ENCODE measurements around the gene CABLES1.

DNA sequence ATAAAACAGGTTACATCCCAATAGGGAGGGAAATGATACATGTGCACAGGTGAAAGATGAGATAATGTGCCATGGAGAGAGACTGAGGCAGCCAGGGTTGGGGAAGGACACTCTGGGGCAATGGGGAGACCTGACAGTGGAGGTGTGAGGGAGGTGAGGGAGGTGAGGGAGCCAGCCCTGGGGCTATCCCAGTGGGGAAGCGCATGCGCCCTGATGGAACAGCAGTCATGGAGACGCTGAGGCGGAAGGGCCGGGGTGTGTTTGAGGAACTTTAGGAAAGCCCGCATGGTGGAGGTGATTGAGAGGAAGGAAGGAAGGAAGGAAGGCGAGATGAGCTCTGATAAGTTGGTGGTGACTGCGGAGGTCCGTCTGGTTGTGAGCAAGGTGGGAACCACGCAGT, 66.5 kb downstream of the CABLES1 start:
- TF ChIP-seq, protein P1, sequence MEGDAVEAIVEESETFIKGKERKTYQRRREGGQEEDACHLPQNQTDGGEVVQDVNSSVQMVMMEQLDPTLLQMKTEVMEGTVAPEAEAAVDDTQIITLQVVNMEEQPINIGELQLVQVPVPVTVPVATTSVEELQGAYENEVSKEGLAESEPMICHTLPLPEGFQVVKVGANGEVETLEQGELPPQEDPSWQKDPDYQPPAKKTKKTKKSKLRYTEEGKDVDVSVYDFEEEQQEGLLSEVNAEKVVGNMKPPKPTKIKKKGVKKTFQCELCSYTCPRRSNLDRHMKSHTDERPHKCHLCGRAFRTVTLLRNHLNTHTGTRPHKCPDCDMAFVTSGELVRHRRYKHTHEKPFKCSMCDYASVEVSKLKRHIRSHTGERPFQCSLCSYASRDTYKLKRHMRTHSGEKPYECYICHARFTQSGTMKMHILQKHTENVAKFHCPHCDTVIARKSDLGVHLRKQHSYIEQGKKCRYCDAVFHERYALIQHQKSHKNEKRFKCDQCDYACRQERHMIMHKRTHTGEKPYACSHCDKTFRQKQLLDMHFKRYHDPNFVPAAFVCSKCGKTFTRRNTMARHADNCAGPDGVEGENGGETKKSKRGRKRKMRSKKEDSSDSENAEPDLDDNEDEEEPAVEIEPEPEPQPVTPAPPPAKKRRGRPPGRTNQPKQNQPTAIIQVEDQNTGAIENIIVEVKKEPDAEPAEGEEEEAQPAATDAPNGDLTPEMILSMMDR (IDR thresholded peaks at IDR 0.05): no peak
- TF ChIP-seq POLR2A (IDR thresholded peaks at IDR 0.05): no peak

Data from uterus (tissue), 2 donors.